Measurements from ENCODE around the gene CPPED1. TPM values are rescaled to one million over a fixed set of nuclear protein-coding genes. Genes with fewer than 3 reads are reported as not detected.

The CPPED1 gene
- total and polyA plus RNA-seq, 2 donors from 2014 or later, result 29.7 to 41.1 TPM

DNA sequence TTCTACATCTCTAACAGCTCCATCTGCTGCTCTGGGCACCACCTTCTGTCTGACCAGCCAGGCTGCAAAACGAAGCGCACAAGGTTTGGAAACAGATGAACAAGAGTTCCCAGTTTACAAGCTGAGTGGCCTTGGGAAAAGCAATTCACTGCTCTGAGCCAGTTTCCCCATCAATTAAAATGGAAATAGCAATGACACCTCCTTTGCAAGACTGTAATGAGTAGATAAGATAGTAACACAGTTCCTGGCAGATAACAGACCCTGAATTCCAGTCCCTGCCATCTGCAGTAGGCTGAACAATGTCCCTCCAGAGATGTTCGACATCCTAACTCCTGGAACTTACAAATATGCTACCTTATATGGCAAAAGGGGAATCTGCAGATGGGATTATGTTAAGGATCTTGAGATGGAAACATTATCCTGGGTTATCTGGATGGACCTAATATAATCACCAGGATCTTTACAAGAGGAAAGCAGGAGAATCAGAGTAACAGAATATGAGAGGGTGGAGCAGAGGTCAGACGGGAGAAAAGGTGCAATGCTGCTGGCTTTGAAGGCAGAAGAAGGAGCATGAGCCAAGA, 27.9 kb downstream of the CPPED1 start:
- H3K27ac ChIP-seq (ENCODE audit: low read depth in 2 of 2, low read length in 2 of 2), result no peak overlapping the region
- no peaks in the 10 kb centered on the region for H3K27me3 ChIP-seq (ENCODE audit: control insufficient read depth, insufficient read depth, low read length)
- no peaks in the 10 kb centered on the region for H3K9me3 ChIP-seq (ENCODE audit: control insufficient read depth in 2 of 3, insufficient read depth in 1 of 3, low read length in 3 of 3)
- DNase-seq, result no peak
- peaks cover 0 to 12% (median 5%) of the 10 kb centered on the region in 3 donors for H3K36me3 ChIP-seq (ENCODE audit: control insufficient read depth in 2 of 3, insufficient read depth in 3 of 3, low read length in 3 of 3)
- peaks cover 0 to 6% (median 0%) of the 10 kb centered on the region in 3 donors for H3K4me1 ChIP-seq (ENCODE audit: control insufficient read depth in 2 of 3, insufficient read depth in 2 of 3, low read depth in 1 of 3, low read length in 3 of 3)
- H3K9ac ChIP-seq (ENCODE audit: low read length in 3 of 3), result no peak overlapping the region
- intact Hi-C loops (cut with DNase I), result no loop called here
- no peak overlapping the region for H3K4me3 ChIP-seq (ENCODE audit: low read length in 3 of 3)
- no peak for FAIRE-seq
- TF ChIP-seq, protein P1, sequence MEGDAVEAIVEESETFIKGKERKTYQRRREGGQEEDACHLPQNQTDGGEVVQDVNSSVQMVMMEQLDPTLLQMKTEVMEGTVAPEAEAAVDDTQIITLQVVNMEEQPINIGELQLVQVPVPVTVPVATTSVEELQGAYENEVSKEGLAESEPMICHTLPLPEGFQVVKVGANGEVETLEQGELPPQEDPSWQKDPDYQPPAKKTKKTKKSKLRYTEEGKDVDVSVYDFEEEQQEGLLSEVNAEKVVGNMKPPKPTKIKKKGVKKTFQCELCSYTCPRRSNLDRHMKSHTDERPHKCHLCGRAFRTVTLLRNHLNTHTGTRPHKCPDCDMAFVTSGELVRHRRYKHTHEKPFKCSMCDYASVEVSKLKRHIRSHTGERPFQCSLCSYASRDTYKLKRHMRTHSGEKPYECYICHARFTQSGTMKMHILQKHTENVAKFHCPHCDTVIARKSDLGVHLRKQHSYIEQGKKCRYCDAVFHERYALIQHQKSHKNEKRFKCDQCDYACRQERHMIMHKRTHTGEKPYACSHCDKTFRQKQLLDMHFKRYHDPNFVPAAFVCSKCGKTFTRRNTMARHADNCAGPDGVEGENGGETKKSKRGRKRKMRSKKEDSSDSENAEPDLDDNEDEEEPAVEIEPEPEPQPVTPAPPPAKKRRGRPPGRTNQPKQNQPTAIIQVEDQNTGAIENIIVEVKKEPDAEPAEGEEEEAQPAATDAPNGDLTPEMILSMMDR (IDR thresholded peaks at IDR 0.05; ENCODE audit: borderline replicate concordance, extremely low read depth, insufficient read depth), result no peak

DNA sequence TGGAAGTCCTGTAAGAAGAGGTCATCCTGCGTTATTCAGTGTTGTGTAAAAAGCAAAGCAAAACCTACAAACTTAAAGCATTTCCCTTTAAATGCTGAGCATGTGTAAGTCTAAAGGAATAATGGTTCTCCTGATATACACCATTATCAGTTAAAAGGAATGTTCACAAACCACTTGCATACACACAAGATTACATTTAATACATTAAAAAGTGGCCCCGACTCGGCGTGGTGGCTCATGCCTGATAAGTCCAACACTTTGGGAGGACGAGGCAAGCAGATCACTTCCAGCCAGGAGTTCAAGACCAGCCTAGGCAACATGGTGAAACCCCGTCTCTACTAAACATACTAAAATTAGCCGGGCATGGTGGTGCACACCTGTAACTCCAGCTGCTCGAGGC, 30.5 kb downstream of the CPPED1 start:
- DNase-seq (no peak), FAIRE-seq (no peak)
- no peak overlapping the region for H3K4me3 ChIP-seq (ENCODE audit: low read length in 3 of 3)
- intact Hi-C loops (cut with DNase I), result no loop called here
- H3K9me3 ChIP-seq (ENCODE audit: control insufficient read depth in 2 of 3, insufficient read depth in 1 of 3, low read length in 3 of 3), result no peaks in the 10 kb centered on the region
- H3K36me3 ChIP-seq (ENCODE audit: control insufficient read depth in 2 of 3, insufficient read depth in 3 of 3, low read length in 3 of 3), result peaks cover 0 to 5% (median 2%) of the 10 kb centered on the region in 3 donors
- peaks cover 0 to 6% (median 0%) of the 10 kb centered on the region in 3 donors for H3K4me1 ChIP-seq (ENCODE audit: control insufficient read depth in 2 of 3, insufficient read depth in 2 of 3, low read depth in 1 of 3, low read length in 3 of 3)
- H3K27ac ChIP-seq (ENCODE audit: low read depth in 2 of 2, low read length in 2 of 2), result no peak overlapping the region
- TF ChIP-seq, protein P1 (IDR thresholded peaks at IDR 0.05; ENCODE audit: borderline replicate concordance, extremely low read depth, insufficient read depth), result no peak
- no peaks in the 10 kb centered on the region for H3K27me3 ChIP-seq (ENCODE audit: control insufficient read depth, insufficient read depth, low read length)
- H3K9ac ChIP-seq (ENCODE audit: low read length in 3 of 3), result no peak overlapping the region

DNA sequence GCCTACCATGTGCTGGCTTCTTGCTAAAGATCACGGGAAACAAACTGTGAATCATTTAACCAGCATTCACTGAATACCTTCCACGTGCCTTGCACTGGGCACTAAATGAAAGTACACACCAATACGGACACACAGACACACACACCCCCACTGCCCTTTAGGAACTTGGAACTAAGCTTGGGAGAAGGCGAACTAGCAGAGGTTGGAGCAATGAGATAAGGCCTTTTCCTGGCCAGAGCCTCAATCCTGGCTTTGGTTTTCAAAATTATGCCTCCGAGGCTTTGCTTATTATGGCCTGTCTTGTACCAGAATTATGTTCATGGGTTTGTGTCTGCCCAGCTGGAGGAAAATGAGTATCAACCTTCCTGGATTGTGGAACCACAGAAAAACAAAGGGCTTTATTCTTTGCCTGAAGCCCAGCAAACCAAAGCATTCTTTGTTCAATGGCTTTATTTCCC, 32.3 kb downstream of the CPPED1 start:
- DNase-seq, result peak in 1 of 5 donors; percentile 25
- TF ChIP-seq, protein P1 (IDR thresholded peaks at IDR 0.05; ENCODE audit: borderline replicate concordance, extremely low read depth, insufficient read depth), result no peak
- Histone ChIP-seq H3K9ac (ENCODE audit: low read length in 3 of 3) (no peak overlapping the region), H3K36me3 (ENCODE audit: control insufficient read depth in 2 of 3, insufficient read depth in 3 of 3, low read length in 3 of 3) (peaks cover 0 to 5% (median 2%) of the 10 kb centered on the region in 3 donors), H3K27me3 (ENCODE audit: control insufficient read depth, insufficient read depth, low read length) (no peaks in the 10 kb centered on the region), H3K27ac (ENCODE audit: low read depth in 2 of 2, low read length in 2 of 2) (peak overlapping the region; percentile 63 to 66), H3K4me1 (ENCODE audit: control insufficient read depth in 2 of 3, insufficient read depth in 2 of 3, low read depth in 1 of 3, low read length in 3 of 3) (peaks cover 0 to 6% (median 0%) of the 10 kb centered on the region in 3 donors), H3K4me3 (ENCODE audit: low read length in 3 of 3) (no peak overlapping the region), H3K9me3 (ENCODE audit: control insufficient read depth in 2 of 3, insufficient read depth in 1 of 3, low read length in 3 of 3) (no peaks in the 10 kb centered on the region)
- FAIRE-seq, result peak; percentile 3
- intact Hi-C loops (cut with DNase I), result no loop called here

All from kidney (tissue), 14 donors.